HCT116 (cell line): ENCODE data around the gene CDKAL1.

Source experiments
- CEBPB ChIP-seq: IDR thresholded peaks from 2 replicates; pipeline ENCODE4 v1.6.1; 2012; ENCODE audit warnings: low read depth
- EGR1 ChIP-seq: IDR thresholded peaks from 2 replicates; pipeline ENCODE4 v1.6.1; 2012; ENCODE audit warnings: low read depth
- EZH2 ChIP-seq: fragments of 200-600 bp; sonication (generic); IDR thresholded peaks from 2 replicates; pipeline ENCODE4 v1.6.1; 2017; ENCODE audit warnings: antibody characterized with exemption, mixed run types
- EZH2phosphoT487 ChIP-seq: fragments of 200-600 bp; IDR thresholded peaks from 2 replicates; pipeline ENCODE4 v1.6.1; 2018; ENCODE audit warnings: antibody characterized with exemption, borderline replicate concordance
- JUND ChIP-seq: IDR thresholded peaks from 2 replicates; pipeline ENCODE4 v1.6.1; 2012
- POLR2A ChIP-seq: IDR thresholded peaks from 2 replicates; pipeline ENCODE4 v1.7.0; 2011; ENCODE audit warnings: borderline replicate concordance; ENCODE audit not compliant: insufficient read depth, insufficient read length; ENCODE audit errors: extremely low read depth
- POLR2AphosphoS5 ChIP-seq: IDR thresholded peaks from 2 replicates; pipeline ENCODE4 v1.6.1; 2011; ENCODE audit warnings: mild to moderate bottlenecking, low read depth, low read length, moderate library complexity
- RAD21 ChIP-seq: IDR thresholded peaks from 2 replicates; pipeline ENCODE4 v1.6.1; 2012; ENCODE audit warnings: low read depth, mild to moderate bottlenecking
- SIN3A ChIP-seq: IDR thresholded peaks from 2 replicates; pipeline ENCODE4 v1.6.1; 2012; ENCODE audit warnings: low read depth
- ZFX ChIP-seq: fragments of 450-650 bp; IDR thresholded peaks from 2 replicates; pipeline ENCODE4 v1.6.1; 2017
- ZNF274 ChIP-seq: fragments of 200-500 bp; sonication (Bioruptor generic); IDR thresholded peaks from 2 replicates; pipeline ENCODE4 v1.6.1; 2014; ENCODE audit warnings: mild to moderate bottlenecking, low read depth, low read length, inconsistent platforms
- TF ChIP-seq, protein P1 (sequence below), 3 experiments: fragments of 200-600 bp in 1 of 3; sonication (generic) in 1 of 3; IDR thresholded peaks in 2 of 3; conservative IDR thresholded peaks in 1 of 3; 2 replicates each; pipeline ENCODE4 v1.5.1; 2012 to 2017; ENCODE audit warnings: low read depth in 2 of 3, low read length in 2 of 3, antibody characterized with exemption in 1 of 3, borderline replicate concordance in 1 of 3, control low read depth in 1 of 3, mild to moderate bottlenecking in 1 of 3, mixed read lengths in 1 of 3, mixed run types in 1 of 3, moderate library complexity in 1 of 3; ENCODE audit not compliant: insufficient read depth in 1 of 3

DNA sequence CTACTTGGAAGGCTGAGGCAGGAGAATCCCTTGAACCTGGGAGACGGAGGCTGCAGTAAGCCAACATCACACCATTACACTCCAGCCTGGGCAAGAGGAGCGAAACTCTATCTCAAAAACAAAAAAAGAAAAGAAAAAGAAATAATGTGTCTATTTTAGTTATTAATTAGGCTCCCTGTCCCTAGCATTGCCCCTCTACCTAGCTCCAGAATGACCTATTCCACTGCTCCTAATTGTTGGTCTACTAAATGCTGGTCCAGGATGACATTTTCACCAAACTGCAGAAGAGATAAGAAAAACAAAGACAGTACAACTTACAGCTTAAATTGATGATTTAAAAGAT is 629.6 kb downstream of the CDKAL1 start:
- TF ChIP-seq, protein P1, sequence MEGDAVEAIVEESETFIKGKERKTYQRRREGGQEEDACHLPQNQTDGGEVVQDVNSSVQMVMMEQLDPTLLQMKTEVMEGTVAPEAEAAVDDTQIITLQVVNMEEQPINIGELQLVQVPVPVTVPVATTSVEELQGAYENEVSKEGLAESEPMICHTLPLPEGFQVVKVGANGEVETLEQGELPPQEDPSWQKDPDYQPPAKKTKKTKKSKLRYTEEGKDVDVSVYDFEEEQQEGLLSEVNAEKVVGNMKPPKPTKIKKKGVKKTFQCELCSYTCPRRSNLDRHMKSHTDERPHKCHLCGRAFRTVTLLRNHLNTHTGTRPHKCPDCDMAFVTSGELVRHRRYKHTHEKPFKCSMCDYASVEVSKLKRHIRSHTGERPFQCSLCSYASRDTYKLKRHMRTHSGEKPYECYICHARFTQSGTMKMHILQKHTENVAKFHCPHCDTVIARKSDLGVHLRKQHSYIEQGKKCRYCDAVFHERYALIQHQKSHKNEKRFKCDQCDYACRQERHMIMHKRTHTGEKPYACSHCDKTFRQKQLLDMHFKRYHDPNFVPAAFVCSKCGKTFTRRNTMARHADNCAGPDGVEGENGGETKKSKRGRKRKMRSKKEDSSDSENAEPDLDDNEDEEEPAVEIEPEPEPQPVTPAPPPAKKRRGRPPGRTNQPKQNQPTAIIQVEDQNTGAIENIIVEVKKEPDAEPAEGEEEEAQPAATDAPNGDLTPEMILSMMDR (IDR thresholded peaks at IDR 0.05 in 2 of 3, conservative IDR thresholded peaks at IDR 0.05 in 1 of 3; ENCODE audit: borderline replicate concordance in 1 of 3, insufficient read depth in 1 of 3, low read depth in 2 of 3, low read length in 2 of 3): no peak
- TF ChIP-seq ZNF274: no peak
- no peak for TF ChIP-seq EGR1
- TF ChIP-seq EZH2: no peak
- 0 out of 2 replicates have a peak, but pooled peaks have one; percentile 1 for TF ChIP-seq JUND
- TF ChIP-seq EZH2phosphoT487: no peak
- TF ChIP-seq POLR2A: no peak
- no peak for TF ChIP-seq ZFX
- no peak for TF ChIP-seq POLR2AphosphoS5
- TF ChIP-seq SIN3A: no peak
- no peak for TF ChIP-seq RAD21
- TF ChIP-seq CEBPB: no peak
